HG03025 (cell line): ENCODE data around the gene BPHL.
"Not testable (repeated sequence)": the region's sequence is repeated elsewhere in the genome, so short reads cannot be mapped to it uniquely, and the experiment has no call there.

ENCODE experiments used
- ATAC-seq: cut with Tn5 transposase; IDR thresholded peaks from one replicate; pipeline ENCODE4 v1.9.1; 2021; ENCODE audit warnings: mild to moderate bottlenecking, moderate library complexity; ENCODE audit not compliant: unreplicated experiment, low FRiP score

Gene BPHL

DNA sequence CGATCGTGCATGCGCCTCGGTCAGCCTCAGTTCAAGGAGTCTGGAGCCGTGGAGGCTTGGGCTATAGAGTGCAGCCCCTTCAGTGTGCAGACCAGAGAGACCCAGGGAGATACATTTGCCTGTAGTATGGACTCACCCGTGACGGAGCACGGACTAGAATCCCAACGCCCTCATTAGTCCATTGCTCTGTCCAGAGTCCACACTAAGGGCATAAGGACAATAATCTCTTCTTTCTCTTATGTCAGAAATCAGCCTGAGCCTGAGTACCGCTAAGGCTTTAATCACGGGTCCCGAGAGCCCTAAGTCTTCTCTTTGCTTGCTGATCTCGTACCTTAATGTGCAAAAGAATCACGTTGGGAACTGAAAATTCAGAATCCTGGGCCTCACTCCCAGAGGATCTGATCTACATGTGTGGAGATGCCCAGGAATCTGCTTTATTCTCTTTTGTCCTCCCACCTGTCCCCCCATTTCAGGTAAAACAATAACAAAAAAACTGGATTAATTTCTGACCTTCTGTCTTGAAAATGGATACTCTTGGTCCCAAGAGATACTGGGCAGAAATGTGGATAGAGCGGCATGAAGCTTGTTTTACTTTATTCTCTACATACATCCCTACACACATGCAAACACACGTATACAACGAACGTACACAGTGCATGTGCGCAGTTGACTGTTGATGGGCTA lies 671 bp downstream of the BPHL start:
- peak; percentile 25 for ATAC-seq

DNA sequence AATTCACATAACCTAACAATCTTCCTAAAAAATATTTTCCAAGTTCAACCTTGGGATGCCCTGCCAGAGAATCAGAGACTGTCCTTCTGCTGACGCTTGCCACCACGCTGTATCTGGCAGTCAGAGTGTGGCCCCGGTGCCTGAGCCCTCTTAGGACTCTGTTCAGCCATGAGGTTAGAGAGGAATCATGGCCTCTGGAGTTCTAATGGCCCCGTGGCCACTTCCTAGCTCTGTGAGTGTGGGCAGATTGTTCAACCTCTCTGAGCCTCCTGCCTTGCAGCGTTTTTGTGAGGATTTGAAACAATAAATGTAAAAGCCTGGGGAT lies 2.2 kb downstream of the BPHL start:
- no peak for ATAC-seq

DNA sequence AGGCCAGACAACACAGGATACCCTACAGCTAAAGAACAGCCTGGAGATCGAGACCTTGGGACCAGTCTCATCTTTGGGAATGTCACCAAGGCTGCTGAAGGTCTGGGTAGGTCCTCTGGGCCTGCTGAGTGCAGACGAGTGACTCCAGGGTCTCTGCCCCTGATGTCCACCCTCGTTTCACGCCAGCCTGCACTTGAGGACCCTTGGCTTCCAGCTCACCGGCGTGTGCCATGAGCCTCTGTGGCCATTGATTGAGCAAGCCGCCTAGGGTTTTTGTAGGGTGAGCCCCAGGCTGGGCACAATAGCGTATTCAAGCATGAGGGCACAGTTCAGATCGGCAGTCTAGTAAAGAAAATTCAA lies 4.3 kb downstream of the BPHL start:
- no peak for ATAC-seq

DNA sequence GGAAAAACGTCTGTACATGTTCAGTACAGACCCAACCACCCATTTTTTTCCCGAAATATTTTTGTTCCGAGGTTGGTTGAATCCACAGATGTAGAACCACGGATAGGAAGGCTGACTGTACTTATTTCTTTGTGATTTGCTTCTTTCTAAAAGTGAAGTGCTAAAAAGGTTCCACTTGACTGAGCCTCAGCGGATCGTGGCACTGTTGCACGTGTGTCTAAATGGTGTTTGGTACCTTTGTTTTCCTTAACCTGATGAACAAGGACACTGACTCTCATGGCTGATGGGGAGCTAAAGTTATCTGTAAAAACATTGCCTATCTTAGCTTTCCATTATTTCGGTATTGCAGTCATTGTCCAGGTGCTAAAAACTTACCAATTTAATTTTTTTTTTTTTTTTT lies 6.2 kb downstream of the BPHL start:
- ATAC-seq: no peak

DNA sequence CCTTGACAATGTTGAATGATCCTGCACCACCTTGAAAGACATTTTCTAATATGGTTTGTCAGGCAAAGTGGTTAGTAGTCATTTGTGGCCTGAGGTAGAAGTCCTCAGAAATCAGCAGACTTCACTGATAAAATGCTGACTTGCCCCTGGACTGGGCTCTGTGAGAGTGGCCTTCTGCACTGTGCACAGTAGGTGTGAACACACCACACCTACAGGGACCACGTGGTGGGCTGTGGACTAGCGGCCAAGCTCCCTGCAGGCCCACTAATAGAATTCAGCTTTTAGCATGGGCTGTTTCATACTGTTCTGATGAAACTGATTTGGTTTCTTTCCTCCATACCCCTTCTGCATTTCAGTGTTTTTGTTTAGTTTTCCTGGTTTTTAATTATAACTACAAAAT lies 7.3 kb downstream of the BPHL start:
- no peak for ATAC-seq

DNA sequence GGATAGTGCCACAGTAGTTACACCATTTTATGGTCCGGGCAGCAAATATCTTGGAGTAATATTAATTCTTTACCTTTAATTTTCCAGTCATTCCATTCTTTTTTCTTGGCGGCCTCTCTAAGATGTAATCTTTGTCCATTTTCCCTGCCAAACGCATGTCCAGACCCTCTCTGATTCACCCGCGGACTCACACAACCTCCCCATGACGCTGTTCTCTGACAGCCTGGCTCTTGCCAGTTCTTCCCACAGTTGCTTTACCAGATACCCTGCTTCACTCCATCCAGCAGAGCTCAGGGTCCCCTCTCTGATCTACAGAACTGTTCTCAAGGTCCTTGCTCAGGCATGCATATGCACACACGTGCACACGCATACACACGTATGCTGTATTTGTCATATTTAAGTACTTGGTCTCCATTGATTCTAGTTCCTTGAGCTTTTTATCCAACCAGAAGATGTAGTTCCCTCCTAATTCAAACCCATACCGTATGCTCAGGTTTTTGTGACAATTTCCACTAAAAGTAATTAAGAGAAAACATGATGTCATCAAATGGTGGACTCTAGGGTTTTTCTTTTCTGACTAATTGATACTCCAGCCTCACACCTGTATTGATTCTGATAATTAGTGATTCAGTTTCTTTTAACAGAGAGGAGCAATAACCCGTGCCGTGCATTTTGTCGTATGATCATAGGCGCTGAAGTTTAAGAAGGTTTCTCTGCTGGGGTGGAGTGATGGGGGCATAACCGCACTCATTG lies 10.0 kb downstream of the BPHL start:
- no peak for ATAC-seq

DNA sequence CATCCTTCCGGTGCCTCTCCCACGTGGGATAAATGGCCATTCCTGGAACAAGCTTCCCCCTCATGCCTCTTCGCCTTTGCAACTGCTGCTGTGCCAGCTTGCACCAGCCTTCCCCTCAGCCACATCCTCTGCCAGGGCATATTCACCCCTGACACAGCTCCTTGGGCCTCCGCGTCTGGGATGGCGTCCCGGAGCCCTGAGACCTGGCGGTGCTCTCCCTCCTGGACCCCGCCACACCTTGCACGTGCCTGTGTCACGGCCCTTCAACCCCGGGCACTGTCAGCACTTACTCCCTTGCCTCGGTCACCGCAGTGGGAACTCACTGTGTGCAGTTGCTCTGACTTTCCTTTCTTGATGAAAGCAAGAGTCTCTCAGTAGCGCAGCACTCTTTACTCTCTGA lies 13.2 kb downstream of the BPHL start:
- no peak for ATAC-seq

DNA sequence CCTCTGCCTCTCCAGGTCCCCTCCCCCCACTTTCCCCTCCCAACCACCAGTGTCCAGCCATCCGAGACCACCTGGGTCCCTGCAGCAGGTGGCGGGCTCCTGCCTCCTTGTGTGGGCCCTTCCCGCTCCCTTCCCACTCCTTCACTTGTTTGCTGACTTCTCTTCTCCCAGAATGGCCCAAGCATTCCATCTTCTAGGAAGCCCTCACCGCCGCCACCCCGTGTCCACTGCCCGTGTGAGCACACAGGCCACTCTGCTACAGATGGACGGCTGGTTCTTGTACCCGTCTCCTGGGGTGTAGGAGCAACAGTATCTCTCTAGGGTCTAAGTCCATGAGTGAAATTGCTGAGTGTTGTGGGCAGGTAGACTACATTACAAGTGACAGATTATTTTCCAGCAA lies 15.0 kb downstream of the BPHL start:
- ATAC-seq: no peak

DNA sequence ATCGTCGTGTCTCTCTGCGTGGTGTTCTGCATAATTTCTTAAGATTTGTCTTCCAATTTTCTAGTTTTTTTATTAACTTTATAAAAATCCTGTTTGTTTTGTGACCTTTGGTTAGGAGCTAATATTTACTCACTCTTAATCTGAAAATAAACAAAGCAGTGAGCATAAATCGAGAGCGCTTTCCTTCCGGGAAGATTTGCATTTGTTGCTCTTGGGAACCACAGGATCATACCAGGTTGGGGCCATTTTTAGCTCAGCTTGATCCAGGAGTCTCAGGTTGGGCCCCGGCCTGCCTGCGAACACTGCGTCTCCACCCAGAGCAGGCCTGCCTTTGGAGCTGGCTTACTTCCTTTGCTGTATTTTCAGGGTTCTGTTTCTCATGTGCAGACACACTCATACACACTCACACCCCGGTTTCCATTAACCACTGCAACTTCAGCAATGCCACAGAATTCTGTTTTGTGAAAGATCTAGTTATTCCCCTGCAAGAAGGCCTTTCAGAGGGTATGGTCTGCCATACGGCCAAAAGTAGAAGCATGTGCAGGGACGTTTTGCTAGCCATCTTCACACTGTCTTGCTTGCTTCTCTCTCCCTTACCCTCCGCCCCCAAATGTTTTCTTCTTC lies 17.3 kb downstream of the BPHL start:
- no peak for ATAC-seq

DNA sequence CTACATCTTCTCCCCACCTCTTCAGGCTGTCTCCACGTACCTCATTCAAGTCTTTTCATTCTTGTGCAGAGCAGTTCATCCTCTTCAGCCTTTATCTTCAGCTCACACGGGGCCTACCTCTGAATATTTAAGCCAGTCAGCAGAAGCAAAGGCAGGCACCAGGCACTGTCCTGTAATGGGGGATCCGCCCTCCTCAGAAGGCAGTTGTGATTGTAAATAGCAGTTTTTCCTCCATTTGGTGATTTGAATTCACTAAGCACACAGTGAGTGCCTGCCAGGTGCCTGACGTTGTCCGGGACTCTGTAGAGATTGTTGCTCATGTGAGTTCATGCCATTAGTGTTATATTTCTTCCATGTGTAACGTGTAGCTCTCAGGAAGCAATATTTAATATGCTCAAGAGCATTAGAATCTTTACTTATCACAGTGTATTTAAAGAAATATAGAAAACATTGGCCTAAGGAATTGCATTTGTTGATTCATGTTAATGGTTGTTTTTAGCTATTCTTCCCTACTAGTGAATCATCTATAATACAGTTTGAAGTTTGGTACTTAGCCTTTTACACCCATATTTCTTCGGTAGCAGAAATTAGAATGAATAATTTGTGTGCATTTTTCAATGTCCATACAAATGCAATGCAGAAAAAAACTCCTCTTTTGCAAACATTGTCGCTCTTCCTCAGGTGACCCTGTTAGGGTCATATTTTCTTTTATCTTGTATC lies 17.9 kb downstream of the BPHL start:
- ATAC-seq: no peak

DNA sequence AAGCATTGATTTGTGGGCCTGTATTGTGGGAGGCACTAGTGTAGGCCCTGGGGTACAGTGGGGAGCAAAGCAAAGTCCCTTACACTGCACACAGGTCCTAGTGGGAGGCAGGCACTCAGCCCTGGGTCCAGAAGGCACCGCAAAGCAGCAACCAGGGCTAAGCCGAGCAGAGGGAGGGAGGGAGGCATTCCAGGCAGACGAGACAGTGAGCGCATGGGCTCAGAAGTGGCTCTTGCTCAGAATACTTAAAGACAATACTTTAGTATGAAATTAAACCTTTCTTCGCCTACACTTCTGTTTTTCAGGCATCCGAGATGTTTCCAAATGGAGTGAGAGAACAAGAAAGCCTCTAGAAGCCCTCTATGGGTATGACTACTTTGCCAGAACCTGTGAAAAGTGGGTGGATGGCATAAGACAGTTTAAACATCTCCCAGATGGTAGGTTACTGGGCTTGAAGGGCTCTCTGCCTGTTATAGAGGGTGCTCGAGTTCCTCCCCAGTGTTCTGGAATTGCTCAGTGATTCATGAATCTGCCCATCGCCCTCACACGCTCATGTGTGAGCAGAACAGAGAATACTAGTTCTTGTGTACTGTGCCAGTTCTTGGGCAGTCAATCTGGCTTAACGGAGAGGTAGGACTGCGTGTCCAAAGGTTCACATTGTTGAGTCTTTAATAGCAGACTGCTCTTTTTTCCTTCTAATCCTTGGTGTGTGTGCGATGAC lies 18.7 kb downstream of the BPHL start:
- ATAC-seq: no peak

DNA sequence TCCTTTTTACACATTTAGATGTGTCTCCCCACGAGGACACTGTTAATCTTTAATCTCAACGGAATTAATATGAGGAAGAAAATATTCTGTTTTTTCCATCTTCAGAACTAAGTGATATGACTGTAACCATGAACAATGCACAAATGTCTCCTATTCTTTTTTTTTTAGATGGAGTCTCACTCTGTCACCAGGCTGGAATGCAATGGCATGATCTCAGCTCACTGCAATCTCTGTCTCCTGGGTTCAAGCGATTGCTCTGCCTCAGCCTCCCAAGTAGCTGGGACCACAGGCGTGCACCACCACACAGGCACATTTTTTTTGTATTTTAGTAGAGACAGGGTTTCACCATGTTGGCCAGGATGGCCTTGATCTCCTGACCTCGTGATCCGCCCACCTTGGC lies 19.4 kb downstream of the BPHL start:
- ATAC-seq: not testable (repeated sequence)

DNA sequence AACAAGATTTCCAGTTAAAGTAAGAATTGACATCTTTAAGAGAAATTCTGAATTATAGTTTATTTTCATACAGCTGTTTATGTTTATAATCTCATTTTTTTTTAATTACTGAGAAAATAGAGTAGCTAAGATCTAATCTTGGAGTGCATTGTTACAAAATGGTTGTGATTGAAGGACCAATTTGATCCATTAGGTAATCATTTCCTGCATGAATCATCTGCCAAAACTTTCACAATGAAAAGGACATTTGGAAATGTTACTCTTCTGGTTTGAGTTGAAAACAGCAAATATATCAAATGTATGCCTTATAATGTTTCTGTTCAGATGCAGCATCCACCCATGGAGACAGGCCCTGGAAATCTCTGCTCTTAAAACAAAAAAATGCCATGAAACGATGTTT lies 19.8 kb downstream of the BPHL start:
- ATAC-seq: no peak

DNA sequence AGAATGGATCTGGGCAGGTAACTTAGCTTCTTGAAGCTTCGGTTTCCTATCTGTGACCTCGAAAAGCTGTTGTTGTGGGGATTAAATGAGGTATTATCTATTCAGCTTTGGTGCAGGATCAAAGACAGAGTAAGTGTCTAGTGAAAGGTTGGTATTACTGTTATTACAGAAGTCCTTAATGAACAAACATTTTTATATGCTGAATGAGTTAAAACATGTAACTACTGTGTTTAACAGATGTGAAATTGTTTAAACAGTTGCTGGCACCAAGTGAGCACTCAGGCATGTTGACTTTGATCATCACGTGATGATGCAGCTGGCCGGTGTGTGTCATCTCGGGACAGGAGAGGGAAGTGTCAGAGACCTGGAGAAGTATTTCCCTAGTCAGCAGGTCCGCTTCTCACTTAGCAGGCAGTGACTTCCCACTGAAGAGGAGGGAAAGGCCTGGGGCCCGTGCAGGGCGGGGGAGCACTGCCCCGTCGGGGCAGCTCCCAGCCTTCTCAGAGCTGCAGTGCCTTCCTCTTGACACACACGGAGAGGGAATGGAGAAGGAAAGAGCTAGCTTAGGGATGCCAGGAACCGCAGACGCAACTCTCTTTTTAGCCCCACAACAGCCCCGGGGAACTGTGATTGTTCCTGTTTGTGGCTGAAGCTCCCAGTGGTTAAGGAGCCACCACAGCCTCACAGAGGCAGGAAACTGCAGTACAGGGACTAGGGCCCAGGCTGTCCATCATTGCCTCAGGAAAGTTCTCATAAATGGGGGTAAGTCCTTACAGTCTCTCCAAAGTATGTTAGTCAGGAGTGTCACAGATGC lies 20.8 kb downstream of the BPHL start:
- no peak for ATAC-seq

DNA sequence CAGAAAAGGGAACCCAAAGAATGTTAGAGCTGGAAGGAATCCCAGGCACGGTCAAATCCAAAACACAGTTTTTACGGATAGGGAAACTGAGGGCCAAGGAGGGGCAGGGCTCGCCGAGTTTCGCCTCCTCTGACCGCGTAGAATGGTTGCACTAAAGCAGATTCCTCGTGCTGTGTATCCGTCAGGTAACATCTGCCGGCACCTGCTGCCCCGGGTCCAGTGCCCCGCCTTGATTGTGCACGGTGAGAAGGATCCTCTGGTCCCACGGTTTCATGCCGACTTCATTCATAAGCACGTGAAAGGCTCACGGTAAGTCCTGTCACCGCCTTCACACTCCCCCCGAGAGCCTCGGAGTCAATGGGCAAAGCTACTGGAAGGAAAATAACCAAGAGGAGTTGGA lies 21.7 kb downstream of the BPHL start:
- ATAC-seq: no peak

DNA sequence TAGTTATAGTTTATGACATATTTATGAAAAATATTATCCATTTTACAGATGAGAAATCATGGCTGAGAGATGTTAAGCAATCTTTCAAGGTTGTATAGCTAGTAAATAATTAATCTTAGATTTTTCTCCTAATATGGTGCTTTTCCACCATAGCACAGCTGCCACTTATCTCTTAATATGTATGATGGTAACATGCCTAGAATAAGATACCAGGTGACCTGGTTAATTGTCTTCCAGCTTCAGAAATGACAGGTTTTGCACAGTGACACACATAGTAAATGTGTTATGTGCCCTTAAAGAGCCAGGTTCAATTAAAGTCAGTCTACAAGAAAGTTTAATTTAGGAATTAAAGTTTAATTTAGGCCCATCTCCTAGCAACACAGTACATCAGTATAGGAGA lies 24.0 kb downstream of the BPHL start:
- ATAC-seq: no peak

DNA sequence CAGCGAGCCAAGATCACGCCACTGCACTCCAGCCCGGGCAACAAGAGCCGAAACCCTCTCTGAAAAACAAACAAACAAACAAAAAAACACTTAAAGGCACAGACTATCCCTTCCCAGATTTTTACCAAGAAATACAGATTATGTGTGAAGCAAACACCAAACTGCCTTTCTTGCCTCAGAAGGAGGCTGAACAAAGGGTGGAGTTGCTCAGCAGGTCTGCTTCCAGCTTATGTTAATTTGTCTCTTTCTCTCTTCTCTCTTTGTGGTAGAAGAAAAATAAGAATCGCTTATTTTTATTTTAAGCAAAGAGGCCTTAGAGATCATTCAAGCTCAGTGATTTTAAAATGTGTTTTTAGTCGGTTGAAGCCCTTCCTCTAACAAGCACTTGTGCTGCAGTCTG lies 24.6 kb downstream of the BPHL start:
- no peak for ATAC-seq

DNA sequence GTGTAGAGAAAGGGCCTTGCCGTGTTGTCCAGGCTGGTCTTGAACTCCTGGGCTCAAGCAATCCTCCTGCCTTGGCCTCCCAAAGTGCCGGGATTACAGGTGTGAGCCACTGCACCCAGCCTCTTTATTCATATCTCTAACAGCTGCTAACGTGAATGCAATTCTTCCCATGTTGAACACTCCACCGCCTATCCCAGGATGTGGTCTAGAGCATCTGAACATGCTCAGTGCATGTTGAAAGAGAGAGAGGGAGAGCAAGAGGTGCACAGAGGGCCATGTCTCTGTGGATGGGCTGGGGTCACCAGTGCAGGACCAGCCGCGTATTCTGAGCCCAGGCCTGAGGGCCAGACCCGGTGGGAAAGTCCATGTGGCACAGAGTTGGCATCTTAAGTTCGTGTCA lies 26.1 kb downstream of the BPHL start:
- ATAC-seq: no peak

DNA sequence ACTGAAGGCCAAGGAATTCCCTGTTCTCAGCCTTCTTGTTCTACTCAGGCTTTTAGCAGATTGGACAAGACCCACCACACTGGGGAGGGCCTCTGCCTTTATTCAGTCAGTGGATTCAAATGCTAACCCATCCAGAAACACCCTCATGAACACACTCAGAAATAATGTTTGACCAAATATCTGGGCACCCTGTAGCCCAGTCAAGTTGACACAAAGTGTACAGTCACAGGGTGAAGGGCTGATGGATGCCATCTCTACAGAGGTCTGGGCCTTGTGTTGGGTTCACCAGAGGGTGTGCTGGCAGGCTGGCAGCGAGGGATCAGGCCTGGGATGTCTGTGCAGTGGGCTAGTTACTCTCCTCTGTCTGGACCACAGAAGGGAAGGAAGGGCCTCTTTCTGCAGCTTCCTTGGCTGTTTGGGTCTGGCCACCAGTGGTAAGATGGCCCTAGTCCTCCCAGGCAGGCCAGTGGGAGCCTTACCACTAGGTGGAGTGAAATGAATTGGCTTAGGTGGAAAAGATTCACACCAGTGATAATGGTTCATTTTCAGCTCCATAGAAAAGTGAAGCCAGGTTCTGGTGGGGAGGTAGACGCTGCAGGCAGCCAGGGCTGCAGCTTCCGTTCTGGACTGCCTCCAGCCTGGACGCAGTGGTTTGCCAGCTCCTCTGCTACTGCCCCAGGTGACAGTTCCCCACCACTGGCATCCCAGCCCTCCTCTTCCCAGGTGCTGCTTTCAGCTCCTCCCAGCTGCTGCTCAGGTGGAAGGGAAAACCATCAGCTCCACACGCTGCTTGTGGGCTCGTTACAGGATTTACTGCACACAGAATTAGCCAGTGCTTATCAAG lies 29.6 kb downstream of the BPHL start:
- no peak for ATAC-seq
